Central memory CD8-positive, alpha-beta T cell (primary cell): ENCODE measurements around the gene SORBS1.

Experiments used
- ATAC-seq: fragments of 150-1000 bp; cut with Tn5 transposase; replicated peaks from 2 replicates; pipeline ENCODE4 v1.10.0; 2022; ENCODE audit warnings: mild to moderate bottlenecking, moderate FRiP score, moderate number of reproducible peaks; ENCODE audit not compliant: poor library complexity, severe bottlenecking; ENCODE audit errors: extremely low read depth
- DNase-seq, 2 donors: peaks; one replicate each; pipeline ENCODE4 v3.0.0; 2021; ENCODE audit warnings: low spot score in 2 of 2
- H3K27ac Mint-ChIP-seq: one replicate; pipeline ENCODE4 v1.8.0; 2022; ENCODE audit warnings: low read depth, mild to moderate bottlenecking, moderate library complexity, mixed read lengths
- H3K27me3 Mint-ChIP-seq: one replicate; pipeline ENCODE4 v1.8.0; 2022; ENCODE audit warnings: mixed read lengths
- H3K36me3 Mint-ChIP-seq: one replicate; pipeline ENCODE4 v1.8.0; 2022; ENCODE audit warnings: mild to moderate bottlenecking, moderate library complexity, mixed read lengths; ENCODE audit not compliant: insufficient read depth
- H3K4me1 Mint-ChIP-seq: one replicate; pipeline ENCODE4 v1.8.0; 2022; ENCODE audit warnings: mixed read lengths
- H3K4me3 Mint-ChIP-seq: one replicate; pipeline ENCODE4 v1.8.0; 2022; ENCODE audit warnings: mild to moderate bottlenecking, moderate library complexity, mixed read lengths
- H3K9me3 Mint-ChIP-seq: one replicate; pipeline ENCODE4 v1.8.0; 2022; ENCODE audit warnings: mixed read lengths

The SORBS1 gene

DNA sequence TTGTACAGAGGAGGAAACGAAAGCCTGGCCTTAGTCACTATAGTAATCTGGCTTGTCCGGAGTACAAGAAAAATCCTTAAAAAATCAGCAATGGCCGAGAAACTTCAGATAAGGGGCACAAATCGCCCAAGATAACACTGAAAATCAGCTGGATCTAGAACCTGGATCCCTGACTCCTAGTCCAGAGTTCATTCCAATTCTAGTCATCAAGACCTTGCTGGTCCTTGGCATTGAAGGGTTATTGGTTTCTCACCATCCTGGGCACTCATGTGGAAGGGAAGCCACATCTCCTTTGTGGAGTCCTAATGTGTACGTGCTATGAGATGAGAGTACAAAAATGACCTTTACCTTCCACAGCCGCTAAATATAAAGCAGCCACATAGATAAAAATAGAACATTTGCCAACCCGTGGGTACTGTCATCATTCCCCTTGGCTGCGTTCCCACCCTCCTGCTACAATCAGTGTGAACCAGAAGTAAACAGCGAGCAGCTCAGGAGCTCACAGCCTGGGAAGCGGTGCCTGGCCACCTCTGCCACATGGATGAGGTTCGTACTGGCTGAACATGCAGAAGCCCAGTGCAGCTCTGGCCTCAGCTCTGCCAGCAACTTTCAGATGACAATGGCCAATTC is 154.4 kb downstream of the SORBS1 start:
- Mint-ChIP-seq H3K36me3 (no peaks in the 10 kb centered on the region), H3K27ac (no peak overlapping the region), H3K27me3 (peaks cover 13% of the 10 kb centered on the region), H3K9me3 (no peaks in the 10 kb centered on the region), H3K4me3 (no peak overlapping the region), H3K4me1 (no peaks in the 10 kb centered on the region)
- DNase-seq (no peak), ATAC-seq (no peak)

DNA sequence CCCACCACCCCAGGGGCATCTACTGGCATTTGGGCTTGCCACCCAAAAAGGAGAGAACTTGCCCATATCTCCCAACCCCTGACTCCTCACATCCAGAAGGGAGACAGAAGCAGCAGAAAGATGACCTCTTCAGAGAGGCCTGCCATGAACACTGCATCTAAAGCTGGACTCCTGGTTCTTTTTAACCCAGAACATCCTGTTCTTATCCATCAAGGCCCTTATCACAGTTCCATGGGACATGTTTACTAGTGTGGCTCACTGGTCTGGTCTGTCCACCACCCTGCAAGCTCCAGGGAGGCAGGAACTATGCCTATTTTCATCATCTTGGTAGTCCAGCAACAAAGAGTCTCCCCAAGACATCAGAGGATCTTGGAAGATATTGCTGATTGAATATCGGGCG is 155.5 kb downstream of the SORBS1 start:
- Mint-ChIP-seq H3K27me3 (peaks cover 13% of the 10 kb centered on the region), H3K4me1 (no peaks in the 10 kb centered on the region), H3K9me3 (no peaks in the 10 kb centered on the region), H3K36me3 (no peaks in the 10 kb centered on the region), H3K4me3 (no peak overlapping the region), H3K27ac (no peak overlapping the region)
- ATAC-seq = no peak
- no peak for DNase-seq

DNA sequence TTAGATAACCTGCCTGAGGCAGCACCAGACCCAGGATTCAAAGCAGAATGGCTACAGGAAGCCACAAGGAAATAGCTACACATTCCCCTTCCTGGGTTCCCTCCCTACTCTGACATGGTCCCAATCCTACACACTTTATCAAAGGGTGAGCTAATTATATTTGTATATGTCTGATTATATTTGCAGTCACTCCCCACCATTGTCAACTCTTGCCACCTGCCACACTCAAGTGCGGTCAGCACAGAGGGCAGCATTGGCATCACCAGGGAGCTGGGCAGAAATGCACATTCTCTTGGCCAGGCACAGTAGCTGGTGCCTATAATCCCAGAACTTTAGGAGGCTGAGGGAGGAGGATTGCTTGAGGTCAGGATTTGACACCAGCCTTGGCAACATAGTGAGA is 156.3 kb downstream of the SORBS1 start:
- Mint-ChIP-seq H3K27ac (no peak overlapping the region), H3K27me3 (peaks cover 13% of the 10 kb centered on the region), H3K9me3 (no peaks in the 10 kb centered on the region), H3K4me3 (no peak overlapping the region), H3K4me1 (no peaks in the 10 kb centered on the region), H3K36me3 (no peaks in the 10 kb centered on the region)
- DNase-seq (no peak), ATAC-seq (no peak)

DNA sequence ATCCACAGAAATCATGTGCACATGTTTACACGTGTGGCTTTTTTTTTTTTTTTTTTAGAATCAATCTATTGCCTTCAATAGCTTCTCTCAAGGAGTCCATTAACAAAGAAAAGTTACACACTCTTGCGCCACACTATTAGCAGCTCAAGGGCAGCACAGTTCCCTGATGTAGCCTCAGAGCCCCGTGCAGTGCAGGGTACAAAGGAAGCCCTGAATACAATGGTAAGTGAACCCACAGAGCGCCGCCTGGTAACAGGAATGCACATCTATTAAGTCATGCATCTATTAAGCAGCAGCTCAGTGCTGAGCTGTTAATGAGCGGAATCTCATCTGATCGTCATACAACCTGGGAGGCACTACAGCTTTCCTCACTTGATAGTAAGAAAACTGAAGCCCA is 156.7 kb downstream of the SORBS1 start:
- ATAC-seq (no peak), DNase-seq (no peak)
- H3K4me1 Mint-ChIP-seq = no peaks in the 10 kb centered on the region
- H3K4me3 Mint-ChIP-seq = no peak overlapping the region
- no peaks in the 10 kb centered on the region for H3K36me3 Mint-ChIP-seq
- peaks cover 13% of the 10 kb centered on the region for H3K27me3 Mint-ChIP-seq
- H3K9me3 Mint-ChIP-seq = no peaks in the 10 kb centered on the region
- H3K27ac Mint-ChIP-seq = no peak overlapping the region

DNA sequence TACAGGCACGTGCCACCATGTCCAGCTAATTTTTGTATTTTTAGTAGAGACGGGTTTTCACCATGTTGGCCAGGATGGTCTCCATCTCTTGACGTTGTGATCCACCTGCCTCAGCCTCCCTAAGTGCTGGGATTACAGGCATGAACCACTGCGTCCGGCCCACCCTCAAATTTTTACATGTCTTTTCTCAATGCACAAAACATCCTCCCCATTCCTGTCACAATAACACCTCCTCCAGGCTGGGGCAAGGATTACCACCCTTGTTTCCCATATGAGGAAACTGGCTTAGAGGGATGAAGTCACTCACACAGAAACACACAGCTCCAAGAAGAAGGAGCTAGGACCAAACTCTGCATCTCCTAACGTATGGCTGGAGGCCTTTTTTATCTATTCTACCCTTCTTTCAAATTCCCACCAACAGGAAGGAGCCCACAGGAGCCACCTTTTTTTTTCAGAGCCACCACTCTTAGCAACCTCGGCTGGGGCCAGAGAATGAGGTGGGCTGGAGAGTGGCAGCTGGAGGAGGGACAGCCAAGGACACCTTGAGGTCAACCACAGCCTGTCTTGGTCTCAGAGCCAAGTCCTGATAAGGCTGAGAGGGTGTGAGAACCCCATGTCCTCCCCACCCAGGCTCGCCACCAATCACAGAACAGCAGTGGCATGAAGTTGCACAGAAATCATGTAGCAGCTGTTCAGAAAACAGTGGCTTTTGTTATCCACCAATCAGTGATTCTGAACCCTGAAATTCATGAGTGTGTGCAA is 157.3 kb downstream of the SORBS1 start:
- Mint-ChIP-seq H3K4me3 (no peak overlapping the region), H3K36me3 (no peaks in the 10 kb centered on the region), H3K27me3 (peaks cover 13% of the 10 kb centered on the region), H3K4me1 (no peaks in the 10 kb centered on the region), H3K9me3 (no peaks in the 10 kb centered on the region), H3K27ac (no peak overlapping the region)
- DNase-seq (no peak), ATAC-seq (no peak)

DNA sequence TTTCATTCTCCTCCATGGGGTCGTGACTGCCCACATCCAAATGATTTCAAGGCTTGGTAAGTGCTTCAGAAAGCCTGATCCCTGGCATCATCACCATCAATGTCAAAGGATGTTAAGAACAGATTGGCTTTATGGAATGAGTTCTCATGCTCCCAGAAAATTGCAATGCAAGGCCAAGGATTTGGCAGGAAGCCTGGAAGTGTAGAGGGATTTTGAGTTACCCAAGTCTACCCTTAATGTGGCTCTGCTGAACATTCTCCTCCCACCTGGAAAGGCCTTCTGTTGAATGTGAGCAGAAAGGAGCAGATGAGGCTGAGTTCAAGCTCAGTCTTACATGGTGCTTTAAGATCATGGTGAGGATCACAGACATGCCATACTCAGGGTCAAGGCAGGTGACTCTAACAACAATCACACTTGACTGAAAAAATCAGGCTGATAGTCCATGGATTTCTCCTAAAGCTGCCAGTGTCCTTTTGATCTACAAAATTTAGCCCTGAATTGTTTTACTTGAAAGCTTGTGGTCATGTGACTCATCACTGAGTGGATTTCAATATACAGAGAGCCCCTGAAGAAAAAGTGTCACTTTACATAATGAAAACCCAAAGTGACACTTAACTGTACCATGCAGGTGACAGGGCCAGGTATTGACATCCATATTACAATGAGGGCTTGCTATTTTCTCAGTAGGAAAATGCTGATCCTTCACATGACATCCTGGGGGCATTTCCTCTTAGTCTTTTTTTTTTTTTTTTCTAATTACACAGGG is 159.3 kb downstream of the SORBS1 start:
- H3K4me3 Mint-ChIP-seq = no peak overlapping the region
- H3K4me1 Mint-ChIP-seq = no peaks in the 10 kb centered on the region
- DNase-seq = no peak

DNA sequence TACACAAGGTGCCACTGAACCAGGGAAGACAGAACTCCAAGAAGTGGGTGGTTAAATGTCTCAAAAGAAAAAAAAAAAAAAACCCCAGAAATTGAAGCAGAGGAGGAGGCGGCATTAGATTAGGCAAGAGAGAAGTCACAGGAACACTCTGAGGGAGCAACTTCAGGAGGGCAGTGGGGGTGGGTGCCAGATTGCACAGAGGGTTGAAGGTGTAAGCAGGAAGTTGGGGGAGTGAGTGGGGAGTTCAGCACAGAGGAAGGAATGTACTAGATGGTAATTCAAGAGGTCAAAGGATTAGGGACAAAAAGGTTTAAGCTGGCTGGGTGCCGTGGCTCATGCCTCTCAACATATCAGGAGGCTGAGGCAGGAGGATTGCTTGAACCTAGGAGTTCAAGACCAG is 160.4 kb downstream of the SORBS1 start:
- Mint-ChIP-seq H3K27ac (no peak overlapping the region), H3K4me1 (no peaks in the 10 kb centered on the region)
- no peak for ATAC-seq

More for the DNA sequence above, 159.3 kb downstream of the SORBS1 start:
- Mint-ChIP-seq H3K36me3 (no peaks in the 10 kb centered on the region), H3K9me3 (no peaks in the 10 kb centered on the region), H3K27ac (no peak overlapping the region), H3K27me3 (peaks cover 13% of the 10 kb centered on the region)
- ATAC-seq = no peak

DNA sequence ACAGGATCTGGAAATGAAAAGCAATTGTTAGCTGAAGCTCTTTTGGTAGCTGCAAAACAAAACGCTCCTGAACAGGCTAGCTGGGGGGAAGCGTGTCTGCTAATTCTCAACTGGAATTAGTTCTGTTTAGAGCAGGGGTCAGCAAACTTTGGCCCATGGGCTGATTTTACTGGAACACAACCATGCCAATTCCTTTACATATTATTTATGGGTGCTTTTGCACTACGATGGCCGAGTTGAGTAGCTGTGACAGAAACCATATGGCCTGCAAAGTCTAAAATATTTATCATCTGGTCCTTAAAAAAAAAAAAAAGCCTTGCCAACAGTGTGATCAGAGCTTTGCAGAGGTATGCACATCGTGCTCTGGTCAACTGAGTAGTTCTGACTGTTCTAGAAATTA is 162.0 kb downstream of the SORBS1 start:
- Mint-ChIP-seq H3K27me3 (no peaks in the 10 kb centered on the region), H3K4me3 (no peak overlapping the region)
- no peak for DNase-seq

More for the DNA sequence above, 160.4 kb downstream of the SORBS1 start:
- no peak for DNase-seq
- H3K27me3 Mint-ChIP-seq = peaks cover 11% of the 10 kb centered on the region
- H3K36me3 Mint-ChIP-seq = no peaks in the 10 kb centered on the region
- no peak overlapping the region for H3K4me3 Mint-ChIP-seq
- no peaks in the 10 kb centered on the region for H3K9me3 Mint-ChIP-seq

DNA sequence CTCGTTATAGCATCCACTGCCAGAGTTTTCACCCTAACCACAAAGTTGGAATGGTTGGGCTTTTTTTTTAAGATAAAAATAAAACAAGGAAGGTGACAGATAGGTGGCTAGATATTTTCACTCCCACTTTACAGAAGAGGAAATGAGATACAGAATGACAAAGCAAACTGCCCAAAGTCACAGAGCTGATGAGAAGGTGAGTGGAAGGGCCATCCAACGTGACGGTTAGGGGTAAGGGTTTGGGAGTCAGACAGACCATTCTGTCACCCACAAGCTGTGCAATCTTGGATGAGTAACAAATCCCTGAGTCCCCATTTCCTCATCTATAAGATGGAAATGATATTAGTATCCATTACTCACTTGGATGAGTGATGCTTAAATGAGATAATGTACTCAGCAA is 163.4 kb downstream of the SORBS1 start:
- Mint-ChIP-seq H3K36me3 (no peaks in the 10 kb centered on the region), H3K4me1 (no peaks in the 10 kb centered on the region), H3K27me3 (no peaks in the 10 kb centered on the region), H3K9me3 (no peaks in the 10 kb centered on the region), H3K27ac (no peak overlapping the region), H3K4me3 (no peak overlapping the region)
- no peak for DNase-seq
- ATAC-seq = no peak

More for the DNA sequence above, 162.0 kb downstream of the SORBS1 start:
- Mint-ChIP-seq H3K36me3 (no peaks in the 10 kb centered on the region), H3K4me1 (no peaks in the 10 kb centered on the region), H3K9me3 (no peaks in the 10 kb centered on the region), H3K27ac (no peak overlapping the region)
- ATAC-seq = no peak

DNA sequence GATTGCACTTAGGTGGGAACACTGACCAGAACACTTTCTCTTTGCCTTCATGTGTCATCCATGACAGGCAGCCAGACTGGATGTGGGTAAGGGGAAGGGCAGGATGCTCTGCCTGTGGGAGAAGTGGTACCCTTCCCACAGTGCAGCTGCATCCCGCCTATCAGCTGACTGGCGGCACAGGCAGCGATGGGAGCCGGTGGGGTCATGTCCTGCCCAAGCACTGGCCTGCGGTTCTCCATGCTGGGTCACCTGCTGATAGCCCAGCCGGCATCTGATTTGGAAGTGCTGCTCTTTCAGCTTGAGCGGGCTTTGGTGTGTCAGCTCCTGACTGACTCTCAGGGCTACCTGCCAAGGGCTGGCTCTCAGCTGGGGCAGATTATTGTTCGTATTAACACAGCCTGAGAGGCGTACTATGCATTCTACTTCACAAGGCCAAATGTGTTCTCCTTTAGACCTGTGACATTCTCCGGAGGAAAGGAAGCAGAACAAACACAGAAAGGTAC is 165.2 kb downstream of the SORBS1 start:
- DNase-seq (no peak), ATAC-seq (no peak)
- H3K9me3 Mint-ChIP-seq = no peaks in the 10 kb centered on the region
- no peaks in the 10 kb centered on the region for H3K4me1 Mint-ChIP-seq
- no peaks in the 10 kb centered on the region for H3K36me3 Mint-ChIP-seq
- no peak overlapping the region for H3K27ac Mint-ChIP-seq
- H3K4me3 Mint-ChIP-seq = no peak overlapping the region
- H3K27me3 Mint-ChIP-seq = no peaks in the 10 kb centered on the region

DNA sequence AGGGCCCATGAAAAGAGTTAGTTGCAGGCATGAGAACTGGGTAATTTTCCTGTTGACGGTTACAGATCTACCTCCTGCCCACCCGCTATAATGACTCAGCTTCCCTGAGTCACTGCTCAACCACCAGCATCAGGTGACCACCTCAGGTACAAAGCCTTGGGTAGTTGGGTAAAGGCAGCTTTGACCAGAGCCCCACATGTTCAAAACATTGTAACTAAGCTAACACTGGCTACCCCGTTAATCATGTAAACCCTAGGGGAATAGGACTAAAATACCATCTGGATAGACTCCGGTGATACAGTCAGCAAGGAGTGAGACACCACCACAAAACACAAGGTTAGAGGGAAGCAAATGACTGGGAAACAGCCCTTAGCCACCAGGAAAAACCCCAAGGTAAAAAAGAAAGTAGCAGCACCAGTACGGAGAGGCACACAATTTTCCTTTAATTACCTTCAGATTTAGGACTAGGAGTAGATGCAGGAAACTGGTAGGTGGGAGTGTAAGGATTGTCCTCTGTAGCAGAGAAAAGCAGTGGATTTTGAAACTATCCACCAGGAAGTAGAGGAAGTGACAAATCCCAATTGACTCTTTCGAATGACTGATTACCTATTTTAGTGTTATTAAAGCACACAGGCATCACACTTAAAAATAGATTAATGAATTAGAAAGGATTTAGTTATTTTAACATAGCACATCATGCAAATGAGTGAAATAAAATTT is 166.8 kb downstream of the SORBS1 start:
- H3K9me3 Mint-ChIP-seq = no peaks in the 10 kb centered on the region
- no peak for ATAC-seq
- DNase-seq = no peak
- no peak overlapping the region for H3K4me3 Mint-ChIP-seq
- no peak overlapping the region for H3K27ac Mint-ChIP-seq
- H3K4me1 Mint-ChIP-seq = no peaks in the 10 kb centered on the region
- H3K27me3 Mint-ChIP-seq = no peaks in the 10 kb centered on the region
- no peaks in the 10 kb centered on the region for H3K36me3 Mint-ChIP-seq

DNA sequence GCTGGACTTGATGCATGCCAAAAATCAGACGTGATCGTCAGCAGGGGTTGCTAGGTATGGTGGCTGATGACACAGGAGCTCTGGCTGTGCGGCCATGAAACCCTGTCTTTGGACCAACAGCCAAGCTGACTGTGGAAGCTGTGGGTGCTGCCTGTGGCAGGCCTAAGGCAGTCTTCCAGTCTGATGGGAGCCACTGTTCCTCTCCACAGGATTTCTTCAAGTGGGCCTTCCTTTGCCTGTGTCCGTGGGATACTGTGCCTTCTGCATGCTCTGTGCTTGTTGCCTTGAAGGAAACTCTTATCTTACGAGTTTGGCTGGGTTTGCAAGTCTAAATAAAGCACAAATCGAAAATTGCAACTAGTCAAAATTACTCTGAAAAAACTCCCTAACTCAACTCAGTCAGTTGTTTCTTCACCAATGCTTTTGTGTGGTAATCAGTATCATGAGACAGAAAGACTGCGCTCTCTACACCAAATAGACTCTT is 168.4 kb downstream of the SORBS1 start:
- ATAC-seq = no peak
- Mint-ChIP-seq H3K27ac (no peak overlapping the region), H3K36me3 (no peaks in the 10 kb centered on the region), H3K4me3 (no peak overlapping the region), H3K9me3 (no peaks in the 10 kb centered on the region), H3K27me3 (no peaks in the 10 kb centered on the region), H3K4me1 (no peaks in the 10 kb centered on the region)
- no peak for DNase-seq
